Right lobe of liver (tissue), 6 donors: ENCODE data around the gene TBC1D1. TPM values are rescaled to one million over a fixed set of nuclear protein-coding genes. Genes with fewer than 3 reads are reported as not detected.

Experiments used
- ATAC-seq, 4 donors: fragments of 200-7000 bp; cut with Tn5 transposase; one replicate each; pipeline ENCODE4 v1.9.1; 2020; ENCODE audit warnings: mild to moderate bottlenecking in 4 of 4, moderate library complexity in 4 of 4
- DNase-seq, 3 donors: peaks; one replicate each; pipeline ENCODE4 v3.0.0-alpha.2; 2020
- H3K27ac ChIP-seq, 3 donors: fragments of 200-600 bp; one replicate each; pipeline ENCODE4 v1.8.0; 2022
- H3K27me3 ChIP-seq, 2 donors: fragments of 200-600 bp; one replicate each; pipeline ENCODE4 v1.8.0; 2022
- H3K36me3 ChIP-seq, 4 donors: fragments of 200-600 bp; sonication (generic) in 1 of 4; one replicate each; pipeline versions ENCODE4 v1.5.1 to v1.8.0; 2017 to 2022; ENCODE audit warnings: control low read depth in 1 of 4
- H3K4me1 ChIP-seq, 4 donors: fragments of 200-600 bp; sonication (generic) in 1 of 4; one replicate each; pipeline versions ENCODE4 v1.5.1 to v1.8.0; 2017 to 2022; ENCODE audit warnings: control low read depth in 1 of 4
- H3K4me3 ChIP-seq, 3 donors: fragments of 200-600 bp; one replicate each; pipeline ENCODE4 v1.8.0; 2022
- H3K9me3 ChIP-seq, 4 donors: fragments of 200-600 bp; sonication (generic) in 1 of 4; one replicate each; pipeline versions ENCODE4 v1.5.1 to v1.8.0; 2017 to 2022; ENCODE audit warnings: control low read depth in 1 of 4
- CTCF ChIP-seq, 4 donors: fragments of 200-600 bp in 3 of 4; fragments of 450-650 bp in 1 of 4; IDR thresholded peaks; one replicate each; pipeline versions ENCODE4 v1.5.1 to v1.8.0; 2016 to 2022; ENCODE audit warnings: antibody characterized with exemption in 4 of 4, mild to moderate bottlenecking in 2 of 4
- POLR2A ChIP-seq: fragments of 450-650 bp; IDR thresholded peaks from one replicate; pipeline ENCODE4 v1.6.1; 2017; ENCODE audit warnings: antibody characterized with exemption, mild to moderate bottlenecking
- WGBS: methylation state at CpG from one replicate; pipeline ENCODE4 v1.1.6; 2018; ENCODE audit warnings: low coverage, low lambda C conversion rate; ENCODE audit not compliant: insufficient coverage; ENCODE audit errors: missing lambda C conversion rate; 5-methylcytosine and 5-hydroxymethylcytosine counted together
- intact Hi-C, 2 donors: fragments of 100-400 bp; cut with DNase I; formaldehyde crosslinking; loops; one replicate each; pipeline versions ENCODE4 v1.11.2 to v1.14.1; 2022
- total RNA-seq, 6 experiments: library from RNA; depleted of rRNA in 2 of 6; stranded (reverse); fragments of >200 nt in 2 of 6; fragmentation: NEBNext Ultra II Directional in 3 of 6; extraction: Animal tissue kit (Norgen Biotek cat#: 25700) in 3 of 6; gene quantifications; one replicate each; pipeline versions ENCODE4 v1.1.0 to v1.2.4, GENCODE V29; 2016 to 2023
- donor health status: DM: no; HTN: yes; CAD: no.
- donor health status: DM: no; HTN: no; CAD: no.
- donor health status: DM: no; HTN: no; CAD: no.
- donor health status: DM: no; HTN: yes; CAD: no.
- donor health status: DM: no; HTN: yes; CAD: no.

TBC1D1 gene
- total RNA-seq, 6 experiments from 2014 or later, result 21.2 to 67.5 (median 35.8) TPM

- no peaks in the 10 kb centered on the region for H3K4me1 ChIP-seq
- intact Hi-C loops, result no loop called here
- DNase-seq (peak; percentile 62 to 79 (median 67)), ATAC-seq (peak; percentile 93 to 96 (median 94))
- H3K36me3 ChIP-seq, result peaks cover 0 to 3% (median under 1%) of the 10 kb centered on the region in 4 donors
- no peak for TF ChIP-seq POLR2A
- peak; percentile 73 to 89 (median 84) for TF ChIP-seq CTCF (IDR thresholded peaks at IDR 0.05)
- no peaks in the 10 kb centered on the region for H3K9me3 ChIP-seq
- peak overlapping the region in 2 of 3 donors; percentile 14 to 48 for H3K4me3 ChIP-seq
- 4% methylated on average over 11 of the region's 11 CpGs for WGBS
- peak overlapping the region; percentile 6 to 53 (median 36) for H3K27ac ChIP-seq
- H3K27me3 ChIP-seq, result no peaks in the 10 kb centered on the region
Observed at GRCh38 chr4:38062088-38062775, 171.3 kb downstream of the TBC1D1 start.

- TF ChIP-seq POLR2A, result no peak
- no peak for TF ChIP-seq CTCF (IDR thresholded peaks at IDR 0.05)
- peaks cover 0 to 5% (median 0%) of the 10 kb centered on the region in 4 donors for H3K36me3 ChIP-seq
- H3K9me3 ChIP-seq, result no peaks in the 10 kb centered on the region
- H3K27me3 ChIP-seq, result no peaks in the 10 kb centered on the region
- intact Hi-C loops, result no loop called here
- DNase-seq, result no peak
- H3K27ac ChIP-seq, result peak overlapping the region; percentile 6 to 53 (median 36)
- peak; percentile 48 to 59 (median 57) for ATAC-seq
- no peak overlapping the region for H3K4me3 ChIP-seq
- no peaks in the 10 kb centered on the region for H3K4me1 ChIP-seq
- WGBS, result 52% methylated on average over 4 of the region's 4 CpGs
Observed at GRCh38 chr4:38062776-38063097, 171.9 kb downstream of the TBC1D1 start.

- WGBS, result 93% methylated on average over 4 of the region's 5 CpGs
- no peak for ATAC-seq
- Histone ChIP-seq H3K4me1 (peaks cover 0 to 4% (median 0%) of the 10 kb centered on the region in 4 donors), H3K4me3 (no peak overlapping the region), H3K27ac (no peak overlapping the region), H3K27me3 (no peaks in the 10 kb centered on the region), H3K36me3 (peaks cover 0 to 6% (median 0%) of the 10 kb centered on the region in 4 donors), H3K9me3 (no peaks in the 10 kb centered on the region)
- DNase-seq, result no peak
- intact Hi-C loops, result no loop called here
- TF ChIP-seq CTCF (IDR thresholded peaks at IDR 0.05) (no peak), POLR2A (no peak)
Observed at GRCh38 chr4:38065176-38065575, 174.3 kb downstream of the TBC1D1 start.

GRCh38 chr4:38065900-38066299 lies 175.0 kb downstream of the TBC1D1 start:
- TF ChIP-seq CTCF (IDR thresholded peaks at IDR 0.05) (no peak), POLR2A (no peak)
- Histone ChIP-seq H3K9me3 (no peaks in the 10 kb centered on the region), H3K27ac (no peak overlapping the region), H3K4me3 (no peak overlapping the region), H3K27me3 (no peaks in the 10 kb centered on the region), H3K36me3 (peaks cover 0 to 6% (median 0%) of the 10 kb centered on the region in 4 donors), H3K4me1 (peaks cover 0 to 4% (median 0%) of the 10 kb centered on the region in 4 donors)
- intact Hi-C loops, result no loop called here
- WGBS, result 72% methylated on average over 5 of the region's 5 CpGs
- DNase-seq (no peak), ATAC-seq (no peak)
